ENCODE results near the gene HILPDA.
"Not testable (repeated sequence)": the region's sequence is repeated elsewhere in the genome, so short reads cannot be mapped to it uniquely, and the experiment has no call there.

HILPDA gene

DNA sequence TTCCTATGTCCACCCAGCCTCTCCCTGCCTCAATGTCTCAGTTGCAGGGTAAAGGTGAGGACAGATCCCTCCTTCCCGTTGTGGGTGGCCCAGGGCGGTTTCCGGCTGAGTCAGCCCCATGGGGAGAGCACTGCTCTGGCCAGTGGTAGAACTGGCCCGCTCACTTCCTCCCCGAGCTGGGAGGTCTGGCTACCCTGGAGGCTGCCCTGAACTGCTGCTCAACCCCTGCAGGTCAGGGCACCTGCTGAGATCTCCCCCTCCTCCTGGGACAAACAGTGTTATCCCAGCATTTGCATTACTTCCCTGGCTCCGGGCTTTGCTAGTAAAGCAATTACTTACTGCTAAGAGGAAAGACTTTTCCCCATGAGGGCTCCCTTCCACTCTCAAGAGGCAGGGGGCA lies 24.5 kb upstream of the HILPDA start:
- no peak for DNase-seq (ENCODE audit: low read depth in 1 of 2, low spot score in 1 of 2)

DNA sequence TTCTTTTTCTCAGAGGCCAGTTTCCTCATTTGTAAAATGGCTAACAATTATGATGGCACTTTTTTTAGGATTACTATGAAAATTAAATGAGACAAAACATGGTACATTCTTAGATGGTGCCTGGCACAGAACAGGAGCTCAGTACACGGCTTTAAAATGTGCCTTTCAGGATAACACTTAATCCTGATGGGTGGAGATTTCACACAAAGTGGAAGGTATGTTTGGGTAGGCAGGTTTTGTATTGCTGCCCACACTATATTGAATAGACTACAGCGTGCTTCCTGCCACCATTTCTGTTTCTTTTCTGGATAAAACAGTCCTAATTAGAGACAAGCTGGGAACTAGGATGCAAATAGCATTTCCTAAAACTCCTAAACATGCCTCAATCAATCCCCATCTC lies 23.9 kb upstream of the HILPDA start:
- DNase-seq (ENCODE audit: low read depth in 1 of 2, low spot score in 1 of 2), result no peak

DNA sequence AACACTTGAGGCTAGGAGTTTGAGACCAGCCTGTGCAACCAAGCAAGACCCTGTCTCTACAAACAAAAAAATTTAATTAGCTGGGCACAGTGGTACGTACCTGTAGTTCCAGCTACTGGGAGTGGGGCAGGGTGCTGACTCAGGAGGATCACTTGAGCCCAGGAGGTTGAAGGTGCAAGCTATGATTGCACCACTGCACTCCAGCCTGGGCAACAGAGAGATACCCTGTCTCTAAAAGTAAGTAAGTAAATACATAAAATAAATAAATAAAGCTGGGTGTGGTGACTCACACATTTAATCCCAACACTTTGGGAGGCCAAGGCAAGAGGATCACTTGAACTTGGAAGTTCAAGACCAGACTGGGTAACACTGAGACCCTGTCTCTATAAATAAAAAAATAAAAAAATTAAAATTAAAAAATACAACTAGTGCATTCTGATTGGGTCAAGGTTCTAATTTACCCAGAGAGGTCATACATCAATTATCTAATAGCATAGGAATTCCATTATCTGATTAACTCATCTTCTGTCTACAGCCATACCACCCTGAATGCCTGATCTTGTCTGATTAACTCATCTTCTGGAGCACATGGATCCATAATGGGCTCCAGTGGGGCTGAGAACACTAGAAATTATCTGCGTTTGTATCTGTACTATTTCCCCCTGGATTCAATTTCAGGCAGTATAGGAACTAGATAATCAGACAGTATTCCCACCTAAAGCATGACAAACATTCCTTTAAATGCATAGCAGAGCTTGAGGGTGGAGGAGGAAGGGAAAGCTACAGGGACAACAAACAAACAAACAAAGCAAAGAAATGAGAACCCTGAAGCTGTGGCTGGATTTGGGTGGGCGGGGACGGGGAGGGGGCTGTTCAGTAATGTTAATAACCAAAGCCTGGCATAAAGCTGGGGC lies 21.0 kb upstream of the HILPDA start:
- DNase-seq (ENCODE audit: low read depth in 1 of 2, low spot score in 1 of 2), result no peak

DNA sequence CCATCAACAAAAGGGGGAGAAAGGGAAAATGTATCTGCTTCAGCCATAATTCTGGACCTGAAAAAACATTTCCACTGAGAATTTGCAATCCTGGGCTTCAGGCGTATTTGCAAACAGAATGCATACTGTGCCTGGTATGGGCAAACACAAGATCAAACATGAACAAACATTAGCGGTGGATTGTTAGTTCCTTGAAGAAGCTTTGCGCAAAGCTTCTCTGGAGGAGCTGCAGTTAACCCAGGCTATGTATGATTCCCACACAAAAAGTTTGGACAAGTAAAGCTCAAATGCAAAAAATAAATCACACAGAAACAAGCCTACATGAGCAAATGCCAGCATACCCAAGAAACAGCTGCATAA lies 20.4 kb upstream of the HILPDA start:
- DNase-seq (ENCODE audit: low read depth in 1 of 2, low spot score in 1 of 2), result no peak

- DNase-seq (ENCODE audit: low read depth in 1 of 2, low spot score in 1 of 2), result no peak
These were observed 18.0 kb upstream of the HILPDA start for GRCh38 chr7:128437426-128438332.

DNA sequence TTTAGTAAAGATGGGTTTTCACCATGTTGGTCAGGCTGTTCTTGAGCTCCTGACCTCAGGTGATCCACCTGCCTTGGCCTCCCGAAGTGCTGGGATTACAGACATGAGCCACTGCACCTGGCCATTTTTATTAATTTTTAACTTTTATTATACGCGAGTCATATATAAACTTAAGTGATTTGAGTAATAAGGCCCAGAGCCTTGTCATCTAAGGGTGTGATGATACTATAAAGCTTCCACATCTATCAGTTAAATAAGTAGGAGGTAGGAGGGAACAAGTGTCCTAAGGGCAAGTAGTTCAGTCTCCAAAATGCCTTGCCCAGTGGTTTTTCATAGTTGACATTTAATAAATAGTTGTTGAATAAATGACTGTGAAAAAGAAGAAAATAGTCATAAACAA lies 13.3 kb upstream of the HILPDA start:
- DNase-seq (ENCODE audit: low read depth in 1 of 2, low spot score in 1 of 2), result no peak

- no peak for DNase-seq (ENCODE audit: low read depth in 1 of 2, low spot score in 1 of 2)
These were observed 11.7 kb upstream of the HILPDA start for GRCh38 chr7:128443831-128444600.

GRCh38 chr7:128446306-128446705 lies 9.4 kb upstream of the HILPDA start:
- DNase-seq (ENCODE audit: low read depth in 1 of 2, low spot score in 1 of 2), result no peak

- no peak for DNase-seq (ENCODE audit: low read depth in 1 of 2, low spot score in 1 of 2)
These were observed 7.6 kb upstream of the HILPDA start for GRCh38 chr7:128447941-128448564.

DNA sequence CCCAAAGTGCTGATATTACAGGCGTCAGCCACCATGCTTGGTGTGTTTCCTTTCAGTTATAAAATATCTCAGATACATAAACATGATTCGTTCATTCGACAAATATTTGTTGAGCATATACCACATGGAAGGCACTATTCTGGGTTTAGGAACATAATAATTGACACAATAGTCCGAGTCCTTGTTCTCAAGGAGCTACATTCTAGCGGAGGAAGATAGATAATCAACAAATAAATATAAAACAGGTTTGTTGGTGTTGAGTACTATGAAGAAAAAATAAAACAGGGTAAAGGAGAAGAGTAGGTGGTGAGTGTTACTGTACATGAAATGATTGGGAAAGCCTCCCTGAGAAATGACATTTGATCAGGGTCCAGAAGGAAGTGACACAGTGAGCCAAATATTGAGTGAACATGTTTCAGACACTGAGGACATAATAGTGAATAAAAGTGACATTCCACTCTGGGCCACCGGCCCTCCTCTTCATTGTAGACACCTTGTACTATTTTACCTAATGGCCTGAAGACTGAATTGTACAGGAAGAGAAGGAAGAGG lies 6.9 kb upstream of the HILPDA start:
- DNase-seq (ENCODE audit: low read depth in 1 of 2, low spot score in 1 of 2), result no peak

- no peak for DNase-seq (ENCODE audit: low read depth in 1 of 2, low spot score in 1 of 2)
These were observed 5.3 kb upstream of the HILPDA start for GRCh38 chr7:128450409-128450808.

DNA sequence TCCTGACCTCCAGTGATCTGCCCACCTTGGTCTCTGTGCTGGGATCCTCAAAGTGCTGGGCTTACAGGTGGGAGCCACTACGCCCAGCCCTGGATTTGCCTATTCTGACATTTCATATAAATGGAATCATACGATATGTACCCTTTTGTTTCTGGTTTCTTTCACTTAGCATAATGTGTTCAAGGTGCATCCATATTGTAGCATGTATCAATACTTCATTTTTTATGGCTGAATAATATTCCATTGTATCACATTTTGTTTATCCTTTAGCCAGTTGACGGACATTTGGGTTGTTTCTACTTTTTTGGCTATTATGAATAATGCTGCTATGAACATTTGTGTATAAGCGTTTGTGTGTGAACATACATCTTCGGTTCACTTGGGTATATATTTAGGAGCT lies 4.8 kb upstream of the HILPDA start:
- no peak for DNase-seq (ENCODE audit: low read depth in 1 of 2, low spot score in 1 of 2)

GRCh38 chr7:128452552-128452951 lies 3.1 kb upstream of the HILPDA start:
- DNase-seq (ENCODE audit: low read depth in 1 of 2, low spot score in 1 of 2), result no peak

- DNase-seq (ENCODE audit: low read depth in 1 of 2, low spot score in 1 of 2), result no peak
These were observed 1.6 kb upstream of the HILPDA start for GRCh38 chr7:128453836-128454804.

GRCh38 chr7:128454808-128455542 lies 703 bp upstream of the HILPDA start:
- no peak for DNase-seq (ENCODE audit: low read depth in 1 of 2, low spot score in 1 of 2)

- no peak for DNase-seq (ENCODE audit: low read depth in 1 of 2, low spot score in 1 of 2)
These were observed 612 bp downstream of the HILPDA start for GRCh38 chr7:128456255-128456725.

GRCh38 chr7:128457385-128457784 lies 1.7 kb downstream of the HILPDA start:
- DNase-seq (ENCODE audit: low read depth in 1 of 2, low spot score in 1 of 2), result not testable (repeated sequence)

- DNase-seq (ENCODE audit: low read depth in 1 of 2, low spot score in 1 of 2), result no peak
These were observed 3.3 kb downstream of the HILPDA start for GRCh38 chr7:128458956-128459355.
